B cell (primary cell): ENCODE results near the gene GABRR3.

Experiments used
- EZH2 ChIP-seq: IDR thresholded peaks from 2 replicates; pipeline ENCODE4 v1.6.1; 2012; ENCODE audit warnings: borderline replicate concordance, low read depth, mild to moderate bottlenecking, moderate library complexity, low read length; ENCODE audit not compliant: insufficient read depth, poor library complexity, severe bottlenecking
- TF ChIP-seq, protein P1 (sequence below): fragments of 200-600 bp; IDR thresholded peaks from one replicate; pipeline ENCODE4 v1.8.0; 2022; ENCODE audit warnings: antibody characterized with exemption, mild to moderate bottlenecking

DNA sequence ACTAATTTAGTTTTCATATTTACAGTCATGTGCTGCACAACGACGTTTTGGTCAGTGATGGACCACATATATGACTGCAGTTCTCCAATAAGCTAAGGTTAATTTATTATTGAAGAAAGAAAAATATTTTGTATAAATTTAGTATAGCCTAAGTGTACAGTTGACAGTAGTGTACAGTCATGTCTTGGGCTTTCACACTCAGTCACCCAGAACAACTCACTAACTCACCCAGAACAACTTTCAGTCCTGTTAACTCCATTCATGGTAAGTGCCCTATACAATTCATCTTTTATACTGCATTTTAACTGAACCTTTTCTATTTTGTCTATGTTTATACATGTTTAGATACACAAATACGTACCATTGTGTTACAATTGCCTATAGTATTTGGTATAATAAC lies 3.8 kb upstream of the GABRR3 start:
- no peak for TF ChIP-seq EZH2
- TF ChIP-seq, protein P1, sequence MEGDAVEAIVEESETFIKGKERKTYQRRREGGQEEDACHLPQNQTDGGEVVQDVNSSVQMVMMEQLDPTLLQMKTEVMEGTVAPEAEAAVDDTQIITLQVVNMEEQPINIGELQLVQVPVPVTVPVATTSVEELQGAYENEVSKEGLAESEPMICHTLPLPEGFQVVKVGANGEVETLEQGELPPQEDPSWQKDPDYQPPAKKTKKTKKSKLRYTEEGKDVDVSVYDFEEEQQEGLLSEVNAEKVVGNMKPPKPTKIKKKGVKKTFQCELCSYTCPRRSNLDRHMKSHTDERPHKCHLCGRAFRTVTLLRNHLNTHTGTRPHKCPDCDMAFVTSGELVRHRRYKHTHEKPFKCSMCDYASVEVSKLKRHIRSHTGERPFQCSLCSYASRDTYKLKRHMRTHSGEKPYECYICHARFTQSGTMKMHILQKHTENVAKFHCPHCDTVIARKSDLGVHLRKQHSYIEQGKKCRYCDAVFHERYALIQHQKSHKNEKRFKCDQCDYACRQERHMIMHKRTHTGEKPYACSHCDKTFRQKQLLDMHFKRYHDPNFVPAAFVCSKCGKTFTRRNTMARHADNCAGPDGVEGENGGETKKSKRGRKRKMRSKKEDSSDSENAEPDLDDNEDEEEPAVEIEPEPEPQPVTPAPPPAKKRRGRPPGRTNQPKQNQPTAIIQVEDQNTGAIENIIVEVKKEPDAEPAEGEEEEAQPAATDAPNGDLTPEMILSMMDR = no peak
